Suprapubic skin (tissue), 4 donors: Measurements from ENCODE around the gene OR1E2.

Source experiments
- CTCF ChIP-seq, 2 donors: fragments of 200-600 bp in 1 of 2; fragments of 450-650 bp in 1 of 2; sonication (generic) in 1 of 2; IDR thresholded peaks; one replicate each; pipeline ENCODE4 v1.5.1; 2016 to 2019; ENCODE audit warnings: antibody characterized with exemption in 2 of 2, mild to moderate bottlenecking in 1 of 2, moderate library complexity in 1 of 2
- EP300 ChIP-seq: sonication (generic); formaldehyde crosslinking; IDR thresholded peaks from one replicate; pipeline ENCODE4 v1.6.1; 2017; ENCODE audit warnings: antibody characterized with exemption
- POLR2A ChIP-seq, 2 donors: fragments of 450-650 bp; IDR thresholded peaks; one replicate each; pipeline ENCODE4 v1.6.1; 2017; ENCODE audit warnings: antibody characterized with exemption in 2 of 2, mild to moderate bottlenecking in 2 of 2, moderate library complexity in 2 of 2
- POLR2AphosphoS5 ChIP-seq, 3 donors: sonication (generic); formaldehyde crosslinking; IDR thresholded peaks; one replicate each; pipeline ENCODE4 v1.6.1; 2017; ENCODE audit warnings: antibody characterized with exemption in 3 of 3

GRCh38 chr17:3398310-3398709, 35.3 kb downstream of the OR1E2 start, which contains the start of gene OR1E1:
- no peak for TF ChIP-seq POLR2A (IDR thresholded peaks at IDR 0.05)
- no peak for TF ChIP-seq CTCF (IDR thresholded peaks at IDR 0.05)
- no peak for TF ChIP-seq POLR2AphosphoS5 (IDR thresholded peaks at IDR 0.05)
- TF ChIP-seq EP300 = no peak
